ENCODE data around the gene FAM181A. TPM values are rescaled to one million over a fixed set of nuclear protein-coding genes. Genes with fewer than 3 reads are reported as not detected.

Gene FAM181A
- total RNA-seq, 1 donor from 2014 or later = not detected

- no peak for ATAC-seq
Observed at GRCh38 chr14:93951635-93952540, 24.7 kb downstream of the FAM181A start.

GRCh38 chr14:93952829-93953228, 25.7 kb downstream of the FAM181A start:
- no peak for ATAC-seq

- no peak for ATAC-seq
Observed at GRCh38 chr14:93953263-93953662, 26.1 kb downstream of the FAM181A start.

- ATAC-seq = no peak
Observed at GRCh38 chr14:93953739-93954515, 26.8 kb downstream of the FAM181A start.

GRCh38 chr14:93954516-93954830, 27.3 kb downstream of the FAM181A start:
- no peak for ATAC-seq

GRCh38 chr14:93954900-93955849, 28.0 kb downstream of the FAM181A start:
- ATAC-seq = no peak

- no peak for ATAC-seq
Observed at GRCh38 chr14:93955850-93956481, 28.8 kb downstream of the FAM181A start.

- ATAC-seq = no peak
Observed at GRCh38 chr14:93956514-93957332, 29.6 kb downstream of the FAM181A start.

GRCh38 chr14:93957333-93957710, 30.2 kb downstream of the FAM181A start:
- ATAC-seq = no peak

GRCh38 chr14:93957751-93958566, 30.8 kb downstream of the FAM181A start:
- no peak for ATAC-seq

- ATAC-seq = no peak
Observed at GRCh38 chr14:93958567-93959238, 31.6 kb downstream of the FAM181A start.

GRCh38 chr14:93959239-93960107, 32.3 kb downstream of the FAM181A start:
- peak; percentile 94 for ATAC-seq

- peak; percentile 33 for ATAC-seq
Observed at GRCh38 chr14:93960108-93960475, 32.9 kb downstream of the FAM181A start.

GRCh38 chr14:93960774-93961438, 33.8 kb downstream of the FAM181A start:
- no peak for ATAC-seq

- no peak for ATAC-seq
Observed at GRCh38 chr14:93961620-93962019, 34.5 kb downstream of the FAM181A start.

GRCh38 chr14:93962701-93963601, 35.8 kb downstream of the FAM181A start:
- ATAC-seq = no peak

- no peak for ATAC-seq
Observed at GRCh38 chr14:93963692-93964091, 36.5 kb downstream of the FAM181A start.

All from esophagus mucosa (tissue), 1 donor.